Chondrocyte (in vitro differentiated cells): ENCODE results near the gene HPN. TPM values are rescaled to one million over a fixed set of nuclear protein-coding genes. Genes with fewer than 3 reads are reported as not detected.
"Not testable (repeated sequence)": the region's sequence is repeated elsewhere in the genome, so short reads cannot be mapped to it uniquely, and the experiment has no call there.

Source experiments
- DNase-seq: peaks from one replicate; pipeline ENCODE4 v3.0.0; 2021; ENCODE audit warnings: mixed read lengths, low spot score
- H3K27ac Mint-ChIP-seq: one replicate; pipeline ENCODE4 v1.8.0; 2021; ENCODE audit warnings: mild to moderate bottlenecking, moderate library complexity, mixed read lengths; ENCODE audit not compliant: unreplicated experiment
- H3K27me3 Mint-ChIP-seq: 2 replicates; pipeline ENCODE4 v1.8.0; 2021; ENCODE audit warnings: low read depth, mixed read lengths
- H3K36me3 Mint-ChIP-seq: 2 replicates; pipeline ENCODE4 v1.8.0; 2021; ENCODE audit warnings: low read depth, mixed read lengths
- H3K4me1 Mint-ChIP-seq: 2 replicates; pipeline ENCODE4 v1.8.0; 2021; ENCODE audit warnings: low read depth, mild to moderate bottlenecking, mixed read lengths
- H3K4me3 Mint-ChIP-seq: one replicate; pipeline ENCODE4 v1.8.0; 2021; ENCODE audit warnings: mild to moderate bottlenecking, moderate library complexity, mixed read lengths; ENCODE audit not compliant: unreplicated experiment
- H3K9me3 Mint-ChIP-seq: 2 replicates; pipeline ENCODE4 v1.8.0; 2021; ENCODE audit warnings: low read depth, mixed read lengths
- CTCF ChIP-seq: fragments of 200-600 bp; sonication (generic); IDR thresholded peaks from 2 replicates; pipeline ENCODE4 v1.5.0; 2021; ENCODE audit warnings: antibody characterized with exemption, mild to moderate bottlenecking, moderate library complexity
- long read RNA-seq: library from polyadenylated mRNA; stranded (forward); transcript quantifications from one replicate; pipeline ENCODE4 v2.0.0, GENCODE V29; 2021
- total RNA-seq: library from RNA; stranded (reverse); gene quantifications from 3 replicates; pipeline ENCODE4 v1.2.1, GENCODE V29; 2021

HPN gene
- total RNA-seq: not detected in 3 replicates
- long read RNA-seq: 0 reads

GRCh38 chr19:35041548-35042055, at the start of gene HPN:
TSS of gene HPN (plus strand) at chr19:35041721. CDS start at chr19:35042507, 786 bp downstream.
- H3K4me1 Mint-ChIP-seq: peaks cover 9% of the 10 kb centered on the region
- TF ChIP-seq CTCF: no peak
- no peaks in the 10 kb centered on the region for H3K9me3 Mint-ChIP-seq
- no peaks in the 10 kb centered on the region for H3K27me3 Mint-ChIP-seq
- H3K36me3 Mint-ChIP-seq: no peaks in the 10 kb centered on the region
- no peak within 1 kb of the TSS for H3K4me3 Mint-ChIP-seq
- no peak within 1 kb of the TSS for H3K27ac Mint-ChIP-seq
- no peak for DNase-seq

GRCh38 chr19:34992582-34992981, 48.9 kb upstream of the HPN start:
- not testable (repeated sequence) for H3K36me3 Mint-ChIP-seq, H3K27ac Mint-ChIP-seq, H3K9me3 Mint-ChIP-seq, H3K27me3 Mint-ChIP-seq, H3K4me3 Mint-ChIP-seq, DNase-seq
- peaks cover 12% of the 10 kb centered on the region for H3K4me1 Mint-ChIP-seq

GRCh38 chr19:34994286-34994642, 47.3 kb upstream of the HPN start:
- H3K9me3 Mint-ChIP-seq: no peaks in the 10 kb centered on the region
- no peak overlapping the region for H3K4me3 Mint-ChIP-seq
- H3K27ac Mint-ChIP-seq: no peak overlapping the region
- no peak for TF ChIP-seq CTCF
- DNase-seq: no peak
- H3K36me3 Mint-ChIP-seq: no peaks in the 10 kb centered on the region
- peaks cover 19% of the 10 kb centered on the region for H3K4me1 Mint-ChIP-seq
- no peaks in the 10 kb centered on the region for H3K27me3 Mint-ChIP-seq

GRCh38 chr19:34994643-34995541, 46.6 kb upstream of the HPN start:
- peaks cover 23% of the 10 kb centered on the region for H3K4me1 Mint-ChIP-seq
- no peak for TF ChIP-seq CTCF
- H3K36me3 Mint-ChIP-seq: no peaks in the 10 kb centered on the region

GRCh38 chr19:34995551-34995950, 46.0 kb upstream of the HPN start:
- DNase-seq: no peak
- H3K27ac Mint-ChIP-seq: no peak overlapping the region
- no peaks in the 10 kb centered on the region for H3K36me3 Mint-ChIP-seq
- H3K27me3 Mint-ChIP-seq: no peaks in the 10 kb centered on the region
- no peak overlapping the region for H3K4me3 Mint-ChIP-seq
- TF ChIP-seq CTCF: no peak
- peaks cover 23% of the 10 kb centered on the region for H3K4me1 Mint-ChIP-seq
- H3K9me3 Mint-ChIP-seq: no peaks in the 10 kb centered on the region

More at GRCh38 chr19:34994643-34995541, 46.6 kb upstream of the HPN start:
- H3K27me3 Mint-ChIP-seq: no peaks in the 10 kb centered on the region
- no peak overlapping the region for H3K27ac Mint-ChIP-seq
- no peak for DNase-seq
- H3K4me3 Mint-ChIP-seq: no peak overlapping the region
- no peaks in the 10 kb centered on the region for H3K9me3 Mint-ChIP-seq
